GM23338 (cell line): ENCODE measurements around the gene AFAP1. TPM values are rescaled to one million over a fixed set of nuclear protein-coding genes. Genes with fewer than 3 reads are reported as not detected.

Source experiments
- ATAC-seq: fragments of 200-7000 bp; cut with Tn5 transposase; 3 replicates; pipeline ENCODE4 v1.9.1; 2020
- DNase-seq: peaks from one replicate; pipeline ENCODE4 v3.0.0-alpha.2; 2015; ENCODE audit warnings: low spot score
- H2AFZ ChIP-seq: fragments of 200-600 bp; sonication (generic); 2 replicates; pipeline ENCODE4 v1.8.0; 2016; ENCODE audit warnings: antibody characterized with exemption, mild to moderate bottlenecking, moderate library complexity
- H3F3A ChIP-seq: fragments of 200-600 bp; sonication (generic); replicated peaks from 2 replicates; pipeline ENCODE4 v1.8.0; 2017; ENCODE audit warnings: antibody characterized with exemption, mixed run types, low read depth
- H3K27ac ChIP-seq: fragments of 200-600 bp; sonication (generic); 2 replicates; pipeline ENCODE4 v1.6.1; 2016; ENCODE audit warnings: low read depth
- H3K27me3 ChIP-seq: fragments of 200-600 bp; sonication (generic); 2 replicates; pipeline ENCODE4 v1.8.0; 2016; ENCODE audit warnings: mild to moderate bottlenecking, mixed run types, moderate library complexity; ENCODE audit not compliant: insufficient read depth
- H3K36me3 ChIP-seq: fragments of 200-600 bp; sonication (generic); 2 replicates; pipeline ENCODE4 v1.8.0; 2016; ENCODE audit warnings: mild to moderate bottlenecking; ENCODE audit not compliant: insufficient read depth
- H3K4me1 ChIP-seq: fragments of 200-600 bp; sonication (generic); 2 replicates; pipeline ENCODE4 v1.8.0; 2016; ENCODE audit warnings: mild to moderate bottlenecking, moderate library complexity; ENCODE audit not compliant: insufficient read depth
- H3K4me2 ChIP-seq: fragments of 200-600 bp; sonication (generic); 2 replicates; pipeline ENCODE4 v1.7.1; 2017; ENCODE audit warnings: mixed run types
- H3K4me3 ChIP-seq: fragments of 200-600 bp; sonication (generic); 2 replicates; pipeline ENCODE4 v1.6.1; 2016; ENCODE audit warnings: mixed run types
- H3K79me2 ChIP-seq: fragments of 200-600 bp; sonication (generic); replicated peaks from 2 replicates; pipeline ENCODE4 v1.8.0; 2017; ENCODE audit warnings: mild to moderate bottlenecking; ENCODE audit not compliant: insufficient read depth
- H3K9me2 ChIP-seq: fragments of 200-600 bp; sonication (generic); 2 replicates; pipeline ENCODE4 v1.8.0; 2017; ENCODE audit not compliant: insufficient read depth
- H4K20me1 ChIP-seq: fragments of 200-600 bp; sonication (generic); replicated peaks from 2 replicates; pipeline ENCODE4 v1.8.0; 2017; ENCODE audit warnings: mild to moderate bottlenecking; ENCODE audit not compliant: insufficient read depth
- H3K27ac Mint-ChIP-seq: 2 replicates; pipeline ENCODE4 v1.8.0; 2020; ENCODE audit warnings: inconsistent platforms, mild to moderate bottlenecking, moderate library complexity, mixed read lengths
- H3K27me3 Mint-ChIP-seq: 3 replicates; pipeline ENCODE4 v1.8.0; 2022; ENCODE audit warnings: low read depth, mild to moderate bottlenecking, moderate library complexity, mixed read lengths, inconsistent platforms; ENCODE audit not compliant: insufficient read depth, poor library complexity
- H3K36me3 Mint-ChIP-seq: 3 replicates; pipeline ENCODE4 v1.8.0; 2021; ENCODE audit warnings: low read depth, mild to moderate bottlenecking, inconsistent platforms, moderate library complexity, mixed read lengths
- H3K4me1 Mint-ChIP-seq: 3 replicates; pipeline ENCODE4 v1.8.0; 2020; ENCODE audit warnings: mild to moderate bottlenecking, inconsistent platforms, mixed read lengths
- H3K4me3 Mint-ChIP-seq: 3 replicates; pipeline ENCODE4 v1.8.0; 2021; ENCODE audit warnings: moderate library complexity, mild to moderate bottlenecking, inconsistent platforms, mixed read lengths
- H3K9me3 Mint-ChIP-seq: 3 replicates; pipeline ENCODE4 v1.8.0; 2020; ENCODE audit warnings: moderate library complexity, mild to moderate bottlenecking, inconsistent platforms, mixed read lengths
- JUNB ChIP-seq: IDR thresholded peaks from one replicate; pipeline ENCODE4 v1.6.1; 2016; ENCODE audit warnings: antibody characterized with exemption; ENCODE audit not compliant: unreplicated experiment
- POLR2AphosphoS5 ChIP-seq: IDR thresholded peaks from 2 replicates; pipeline ENCODE4 v1.6.1; 2016; ENCODE audit warnings: antibody characterized with exemption, low read depth
- ZNF114 ChIP-seq: fragments of 250-450 bp; sonication (Bioruptor Pico); IDR thresholded peaks from 2 replicates; pipeline ENCODE4 v1.5.0; 2020; ENCODE audit warnings: mild to moderate bottlenecking, moderate library complexity
- ZNF331 ChIP-seq: fragments of 250-450 bp; sonication (Bioruptor Pico); IDR thresholded peaks from 2 replicates; pipeline ENCODE4 v1.5.0; 2020; ENCODE audit warnings: low read depth, mild to moderate bottlenecking, moderate library complexity
- polyA plus RNA-seq: library from polyadenylated mRNA; unstranded; fragments of >200 nt; fragmentation: Nextera tagmentation; extraction: Ambion mirVana; gene quantifications from 2 replicates; pipeline ENCODE4 v1.2.1, GENCODE V29; 2016
- total RNA-seq: library from RNA; depleted of rRNA; stranded (reverse); fragments of >200 nt; shearing (Covaris generic); gene quantifications from 2 replicates; pipeline ENCODE4 v1.2.3, GENCODE V29; 2014
- TF ChIP-seq, protein P1 (sequence below): fragments of 250-450 bp; sonication (Bioruptor Pico); IDR thresholded peaks from 2 replicates; pipeline ENCODE4 v1.5.0; 2020; ENCODE audit warnings: mild to moderate bottlenecking, moderate library complexity
- TF ChIP-seq, protein P2 (sequence below): IDR thresholded peaks from one replicate; pipeline ENCODE4 v1.6.1; 2018; ENCODE audit warnings: antibody characterized with exemption; ENCODE audit not compliant: unreplicated experiment

The AFAP1 gene
- total and polyA plus RNA-seq, 2 experiments from 2014 or later = 6.5 to 21.5 TPM

GRCh38 chr4:7868436-7868775 lies 71.3 kb downstream of the AFAP1 start:
- TF ChIP-seq, protein P1, sequence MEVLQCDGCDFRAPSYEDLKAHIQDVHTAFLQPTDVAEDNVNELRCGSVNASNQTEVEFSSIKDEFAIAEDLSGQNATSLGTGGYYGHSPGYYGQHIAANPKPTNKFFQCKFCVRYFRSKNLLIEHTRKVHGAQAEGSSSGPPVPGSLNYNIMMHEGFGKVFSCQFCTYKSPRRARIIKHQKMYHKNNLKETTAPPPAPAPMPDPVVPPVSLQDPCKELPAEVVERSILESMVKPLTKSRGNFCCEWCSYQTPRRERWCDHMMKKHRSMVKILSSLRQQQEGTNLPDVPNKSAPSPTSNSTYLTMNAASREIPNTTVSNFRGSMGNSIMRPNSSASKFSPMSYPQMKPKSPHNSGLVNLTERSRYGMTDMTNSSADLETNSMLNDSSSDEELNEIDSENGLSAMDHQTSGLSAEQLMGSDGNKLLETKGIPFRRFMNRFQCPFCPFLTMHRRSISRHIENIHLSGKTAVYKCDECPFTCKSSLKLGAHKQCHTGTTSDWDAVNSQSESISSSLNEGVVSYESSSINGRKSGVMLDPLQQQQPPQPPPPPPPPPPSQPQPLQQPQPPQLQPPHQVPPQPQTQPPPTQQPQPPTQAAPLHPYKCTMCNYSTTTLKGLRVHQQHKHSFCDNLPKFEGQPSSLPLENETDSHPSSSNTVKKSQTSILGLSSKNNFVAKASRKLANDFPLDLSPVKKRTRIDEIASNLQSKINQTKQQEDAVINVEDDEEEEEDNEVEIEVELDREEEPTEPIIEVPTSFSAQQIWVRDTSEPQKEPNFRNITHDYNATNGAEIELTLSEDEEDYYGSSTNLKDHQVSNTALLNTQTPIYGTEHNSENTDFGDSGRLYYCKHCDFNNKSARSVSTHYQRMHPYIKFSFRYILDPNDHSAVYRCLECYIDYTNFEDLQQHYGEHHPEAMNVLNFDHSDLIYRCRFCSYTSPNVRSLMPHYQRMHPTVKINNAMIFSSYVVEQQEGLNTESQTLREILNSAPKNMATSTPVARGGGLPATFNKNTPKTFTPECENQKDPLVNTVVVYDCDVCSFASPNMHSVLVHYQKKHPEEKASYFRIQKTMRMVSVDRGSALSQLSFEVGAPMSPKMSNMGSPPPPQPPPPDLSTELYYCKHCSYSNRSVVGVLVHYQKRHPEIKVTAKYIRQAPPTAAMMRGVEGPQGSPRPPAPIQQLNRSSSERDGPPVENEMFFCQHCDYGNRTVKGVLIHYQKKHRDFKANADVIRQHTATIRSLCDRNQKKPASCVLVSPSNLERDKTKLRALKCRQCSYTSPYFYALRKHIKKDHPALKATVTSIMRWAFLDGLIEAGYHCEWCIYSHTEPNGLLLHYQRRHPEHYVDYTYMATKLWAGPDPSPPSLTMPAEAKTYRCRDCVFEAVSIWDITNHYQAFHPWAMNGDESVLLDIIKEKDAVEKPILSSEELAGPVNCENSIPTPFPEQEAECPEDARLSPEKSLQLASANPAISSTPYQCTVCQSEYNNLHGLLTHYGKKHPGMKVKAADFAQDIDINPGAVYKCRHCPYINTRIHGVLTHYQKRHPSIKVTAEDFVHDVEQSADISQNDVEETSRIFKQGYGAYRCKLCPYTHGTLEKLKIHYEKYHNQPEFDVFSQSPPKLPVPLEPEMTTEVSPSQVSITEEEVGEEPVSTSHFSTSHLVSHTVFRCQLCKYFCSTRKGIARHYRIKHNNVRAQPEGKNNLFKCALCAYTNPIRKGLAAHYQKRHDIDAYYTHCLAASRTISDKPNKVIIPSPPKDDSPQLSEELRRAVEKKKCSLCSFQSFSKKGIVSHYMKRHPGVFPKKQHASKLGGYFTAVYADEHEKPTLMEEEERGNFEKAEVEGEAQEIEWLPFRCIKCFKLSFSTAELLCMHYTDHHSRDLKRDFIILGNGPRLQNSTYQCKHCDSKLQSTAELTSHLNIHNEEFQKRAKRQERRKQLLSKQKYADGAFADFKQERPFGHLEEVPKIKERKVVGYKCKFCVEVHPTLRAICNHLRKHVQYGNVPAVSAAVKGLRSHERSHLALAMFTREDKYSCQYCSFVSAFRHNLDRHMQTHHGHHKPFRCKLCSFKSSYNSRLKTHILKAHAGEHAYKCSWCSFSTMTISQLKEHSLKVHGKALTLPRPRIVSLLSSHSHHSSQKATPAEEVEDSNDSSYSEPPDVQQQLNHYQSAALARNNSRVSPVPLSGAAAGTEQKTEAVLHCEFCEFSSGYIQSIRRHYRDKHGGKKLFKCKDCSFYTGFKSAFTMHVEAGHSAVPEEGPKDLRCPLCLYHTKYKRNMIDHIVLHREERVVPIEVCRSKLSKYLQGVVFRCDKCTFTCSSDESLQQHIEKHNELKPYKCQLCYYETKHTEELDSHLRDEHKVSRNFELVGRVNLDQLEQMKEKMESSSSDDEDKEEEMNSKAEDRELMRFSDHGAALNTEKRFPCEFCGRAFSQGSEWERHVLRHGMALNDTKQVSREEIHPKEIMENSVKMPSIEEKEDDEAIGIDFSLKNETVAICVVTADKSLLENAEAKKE (CRISPR knock-in tag) = no peak
- TF ChIP-seq ZNF114 (CRISPR knock-in tag) = no peak
- TF ChIP-seq JUNB = no peak
- TF ChIP-seq POLR2AphosphoS5 = no peak
- TF ChIP-seq ZNF331 (CRISPR knock-in tag) = no peak
- TF ChIP-seq, protein P2, sequence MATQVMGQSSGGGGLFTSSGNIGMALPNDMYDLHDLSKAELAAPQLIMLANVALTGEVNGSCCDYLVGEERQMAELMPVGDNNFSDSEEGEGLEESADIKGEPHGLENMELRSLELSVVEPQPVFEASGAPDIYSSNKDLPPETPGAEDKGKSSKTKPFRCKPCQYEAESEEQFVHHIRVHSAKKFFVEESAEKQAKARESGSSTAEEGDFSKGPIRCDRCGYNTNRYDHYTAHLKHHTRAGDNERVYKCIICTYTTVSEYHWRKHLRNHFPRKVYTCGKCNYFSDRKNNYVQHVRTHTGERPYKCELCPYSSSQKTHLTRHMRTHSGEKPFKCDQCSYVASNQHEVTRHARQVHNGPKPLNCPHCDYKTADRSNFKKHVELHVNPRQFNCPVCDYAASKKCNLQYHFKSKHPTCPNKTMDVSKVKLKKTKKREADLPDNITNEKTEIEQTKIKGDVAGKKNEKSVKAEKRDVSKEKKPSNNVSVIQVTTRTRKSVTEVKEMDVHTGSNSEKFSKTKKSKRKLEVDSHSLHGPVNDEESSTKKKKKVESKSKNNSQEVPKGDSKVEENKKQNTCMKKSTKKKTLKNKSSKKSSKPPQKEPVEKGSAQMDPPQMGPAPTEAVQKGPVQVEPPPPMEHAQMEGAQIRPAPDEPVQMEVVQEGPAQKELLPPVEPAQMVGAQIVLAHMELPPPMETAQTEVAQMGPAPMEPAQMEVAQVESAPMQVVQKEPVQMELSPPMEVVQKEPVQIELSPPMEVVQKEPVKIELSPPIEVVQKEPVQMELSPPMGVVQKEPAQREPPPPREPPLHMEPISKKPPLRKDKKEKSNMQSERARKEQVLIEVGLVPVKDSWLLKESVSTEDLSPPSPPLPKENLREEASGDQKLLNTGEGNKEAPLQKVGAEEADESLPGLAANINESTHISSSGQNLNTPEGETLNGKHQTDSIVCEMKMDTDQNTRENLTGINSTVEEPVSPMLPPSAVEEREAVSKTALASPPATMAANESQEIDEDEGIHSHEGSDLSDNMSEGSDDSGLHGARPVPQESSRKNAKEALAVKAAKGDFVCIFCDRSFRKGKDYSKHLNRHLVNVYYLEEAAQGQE = no peak
- ATAC-seq (no peak), DNase-seq (no peak)
- Histone ChIP-seq H4K20me1 (no peaks in the 10 kb centered on the region; the same call in 1 of the 2 replicates), H3K79me2 (peaks cover 7% of the 10 kb centered on the region), H3K4me3 (no peak overlapping the region), H3K27ac (peak overlapping the region; percentile 85), H2AFZ (no peak overlapping the region), H3K36me3 (no peaks in the 10 kb centered on the region), H3K4me2 (no peak overlapping the region), H3K27me3 (no peaks in the 10 kb centered on the region), H3K4me1 (peaks cover 20% of the 10 kb centered on the region), H3F3A (no peaks in the 10 kb centered on the region), H3K9me2 (no peaks in the 10 kb centered on the region)
- H3K9me3 Mint-ChIP-seq = peaks cover 8% of the 10 kb centered on the region
- H3K4me1 Mint-ChIP-seq = peaks cover 16% of the 10 kb centered on the region
- no peak overlapping the region for H3K4me3 Mint-ChIP-seq
- H3K27me3 Mint-ChIP-seq = peaks cover 4% of the 10 kb centered on the region
- H3K36me3 Mint-ChIP-seq = peaks cover 41% of the 10 kb centered on the region
- no peak overlapping the region for H3K27ac Mint-ChIP-seq
